Activated T-helper 9 cell treated with anti-CD3 and anti-CD28 coated beads, Interleukin-2, amount 50 U/mL, for 16 hours (primary cell): Measurements from ENCODE around the gene SH3BP5L.
"Not testable (repeated sequence)": the region's sequence is repeated elsewhere in the genome, so short reads cannot be mapped to it uniquely, and the experiment has no call there.

Source experiments
- DNase-seq: peaks from one replicate; pipeline ENCODE4 v3.0.0-alpha.2; 2020; ENCODE audit warnings: low read depth

The SH3BP5L gene

DNA sequence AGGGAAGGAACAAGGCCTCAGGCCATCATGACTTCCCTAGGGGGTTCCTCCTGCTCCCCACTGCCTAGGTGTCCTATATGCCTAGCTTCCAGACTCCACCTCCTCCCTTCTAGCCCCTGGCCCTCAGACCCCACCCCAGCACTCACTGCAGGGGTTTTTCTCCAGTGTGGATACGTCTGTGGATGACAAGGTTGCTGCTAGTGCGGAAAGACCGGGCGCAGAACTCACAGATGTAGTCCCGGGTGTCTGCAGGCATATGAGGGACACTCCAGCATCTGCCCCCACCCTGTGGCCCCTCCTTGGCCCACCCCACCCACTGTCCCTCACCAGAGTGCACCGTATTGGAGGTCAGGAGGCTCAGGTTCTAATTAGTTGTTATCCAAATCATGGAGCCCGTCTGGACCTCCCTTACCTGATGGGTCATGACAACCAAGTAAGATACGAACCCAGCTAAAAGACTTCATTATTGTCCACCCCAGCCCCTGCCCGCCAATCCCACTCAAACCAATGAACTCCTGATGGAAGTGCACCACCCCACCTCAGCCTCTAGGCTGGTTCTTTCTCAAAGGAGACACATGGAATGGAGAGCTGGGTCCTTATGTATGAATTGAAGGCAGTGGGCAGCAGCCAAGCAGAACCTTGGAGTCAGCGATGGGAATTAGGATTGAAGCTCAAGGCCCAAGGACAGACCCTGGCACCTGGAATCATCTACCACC lies 25.0 kb upstream of the SH3BP5L start:
- DNase-seq = no peak

DNA sequence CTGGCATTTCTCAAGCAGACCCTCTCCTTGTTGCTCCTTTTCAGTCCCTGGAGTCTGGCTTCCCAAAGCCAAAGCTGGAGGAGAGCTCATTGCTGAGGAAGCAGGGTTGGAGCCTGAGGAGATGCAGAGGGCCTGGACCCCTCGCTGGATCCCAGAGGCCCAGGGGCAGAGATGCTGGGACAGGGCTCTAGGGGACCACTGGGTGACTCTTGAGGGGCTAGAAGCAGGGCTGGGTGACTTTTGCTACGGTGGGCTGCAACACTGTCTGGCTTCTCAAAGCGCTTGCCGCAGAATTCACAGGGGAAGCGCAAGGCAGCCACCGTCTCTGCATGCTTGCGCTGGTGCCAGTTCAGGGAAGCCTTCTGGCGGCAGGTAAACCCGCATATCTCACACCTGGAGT lies 24.4 kb upstream of the SH3BP5L start:
- no peak for DNase-seq

DNA sequence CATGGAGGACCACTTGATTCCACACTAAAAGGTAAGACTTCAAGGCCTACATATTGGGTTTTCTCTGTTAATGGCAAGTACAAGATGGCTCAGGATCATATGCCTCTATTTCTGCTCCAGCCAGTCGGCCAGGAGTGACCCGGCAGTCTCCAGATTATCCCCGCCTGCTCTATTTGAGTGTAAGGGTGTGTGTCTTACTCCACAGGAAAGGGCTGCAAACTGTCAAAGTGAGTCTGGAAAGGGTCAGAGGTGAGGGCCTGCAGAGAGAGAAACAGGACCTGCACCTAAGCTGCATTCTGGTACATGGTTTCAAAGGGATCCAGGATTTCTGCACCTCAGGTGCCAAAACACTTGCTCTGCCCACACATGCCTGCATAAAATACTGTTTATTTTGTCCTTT lies 23.9 kb upstream of the SH3BP5L start:
- no peak for DNase-seq

DNA sequence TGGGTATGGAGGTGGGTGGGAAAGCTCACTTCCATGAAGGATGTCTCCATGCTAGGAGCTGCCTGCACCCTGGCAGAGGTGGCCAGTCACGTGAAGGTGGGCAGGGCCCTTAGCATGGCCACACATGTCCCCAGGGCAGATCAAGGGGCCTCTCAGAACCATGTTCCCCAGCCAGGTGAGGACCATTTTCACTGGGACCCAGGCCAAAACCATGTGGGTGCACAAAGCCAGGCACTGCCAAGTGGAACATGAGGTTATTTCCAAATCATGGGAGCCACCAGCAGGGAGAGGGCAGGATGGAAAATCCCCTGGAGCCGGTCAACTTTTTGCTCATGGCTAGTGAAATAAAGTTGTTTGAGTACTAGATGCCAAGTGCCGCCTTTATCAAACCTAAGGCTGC lies 23.4 kb upstream of the SH3BP5L start:
- DNase-seq = no peak

DNA sequence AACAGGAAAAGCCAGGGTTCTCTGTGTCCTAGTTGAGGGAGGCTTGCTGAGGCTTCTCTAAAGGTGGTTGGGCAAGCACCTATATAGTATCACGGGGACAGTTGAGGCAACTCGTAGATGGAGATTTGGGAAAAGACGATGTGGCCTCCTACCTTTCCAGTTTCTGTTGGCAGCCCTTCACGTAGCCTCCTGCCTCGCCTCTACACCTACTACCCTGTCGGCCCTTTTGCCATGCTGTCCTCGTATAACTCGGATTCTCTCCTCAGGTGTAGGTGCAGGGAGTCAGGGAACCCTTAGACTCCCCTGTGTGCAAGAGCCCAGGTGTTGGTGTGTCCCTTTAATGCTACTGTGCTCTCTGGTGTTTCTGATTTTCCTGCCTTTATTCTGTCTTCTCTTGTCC lies 22.9 kb upstream of the SH3BP5L start:
- no peak for DNase-seq

DNA sequence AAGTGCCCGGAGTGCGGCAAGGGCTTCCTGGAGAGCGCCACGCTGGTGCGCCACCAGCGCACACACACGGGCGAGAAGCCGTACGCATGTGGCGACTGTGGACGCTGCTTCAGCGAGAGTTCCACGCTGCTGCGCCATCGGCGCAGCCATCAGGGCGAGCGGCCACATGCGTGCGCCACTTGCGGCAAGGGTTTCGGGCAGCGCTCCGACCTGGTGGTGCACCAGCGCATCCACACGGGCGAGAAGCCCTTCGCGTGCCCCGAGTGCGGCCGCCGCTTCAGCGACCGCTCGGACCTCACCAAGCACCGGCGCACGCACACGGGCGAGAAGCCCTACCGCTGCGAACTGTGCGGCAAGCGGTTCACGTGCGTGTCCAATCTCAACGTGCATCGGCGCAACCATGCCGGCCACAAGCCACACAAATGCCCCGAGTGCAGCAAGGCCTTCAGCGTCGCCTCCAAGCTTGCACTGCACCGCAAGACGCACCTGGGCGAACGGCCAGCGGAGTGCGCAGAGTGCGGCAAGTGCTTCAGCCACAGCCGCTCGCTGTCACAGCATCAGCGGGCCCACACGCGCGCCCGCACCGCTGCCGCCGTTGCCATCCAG lies 22.3 kb upstream of the SH3BP5L start:
- no peak for DNase-seq

DNA sequence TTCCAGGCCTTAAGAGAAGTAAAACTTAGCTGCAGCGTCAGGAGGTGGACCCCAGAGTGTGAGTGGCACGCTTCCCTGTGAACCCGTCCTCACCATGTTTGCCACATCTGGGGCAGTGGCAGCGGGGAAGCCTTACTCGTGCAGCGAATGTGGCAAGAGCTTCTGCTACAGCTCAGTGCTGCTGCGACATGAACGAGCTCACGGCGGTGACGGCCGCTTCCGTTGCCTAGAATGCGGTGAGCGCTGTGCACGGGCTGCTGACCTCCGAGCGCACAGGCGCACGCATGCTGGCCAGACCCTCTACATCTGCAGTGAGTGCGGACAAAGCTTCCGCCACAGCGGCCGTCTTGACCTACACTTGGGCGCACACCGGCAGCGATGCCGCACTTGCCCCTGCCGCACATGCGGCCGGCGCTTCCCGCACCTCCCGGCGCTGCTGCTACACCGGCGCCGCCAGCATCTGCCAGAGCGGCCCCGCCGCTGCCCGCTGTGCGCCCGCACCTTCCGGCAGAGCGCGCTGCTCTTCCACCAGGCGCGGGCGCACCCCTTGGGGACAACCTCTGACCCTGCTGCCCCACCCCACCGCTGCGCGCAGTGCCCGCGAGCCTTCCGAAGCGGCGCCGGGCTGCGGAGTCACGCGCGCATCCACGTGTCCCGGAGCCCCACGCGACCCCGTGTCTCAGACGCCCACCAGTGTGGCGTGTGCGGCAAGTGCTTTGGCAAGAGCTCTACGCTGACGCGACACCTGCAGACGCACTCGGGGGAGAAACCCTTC lies 21.7 kb upstream of the SH3BP5L start:
- DNase-seq = no peak

DNA sequence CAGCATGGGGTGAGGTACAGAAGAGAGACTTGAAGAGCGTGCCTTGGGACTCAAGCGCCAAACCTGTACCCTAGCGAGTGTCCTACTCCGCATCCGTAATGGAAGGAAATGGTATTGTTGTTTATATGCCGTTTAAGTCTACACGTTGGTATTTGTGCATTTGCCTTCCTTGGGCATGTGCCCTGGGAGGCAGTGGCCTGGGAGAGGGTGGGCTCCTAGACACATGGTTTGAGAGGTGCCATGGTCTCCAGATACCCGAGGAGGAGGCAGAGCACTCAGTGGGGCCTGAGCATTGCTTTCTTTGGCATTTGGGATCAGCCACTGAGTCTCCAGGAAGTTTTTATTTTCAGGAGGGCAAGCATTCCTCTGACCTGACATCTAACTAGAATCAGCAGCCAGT lies 18.8 kb upstream of the SH3BP5L start:
- DNase-seq = no peak

DNA sequence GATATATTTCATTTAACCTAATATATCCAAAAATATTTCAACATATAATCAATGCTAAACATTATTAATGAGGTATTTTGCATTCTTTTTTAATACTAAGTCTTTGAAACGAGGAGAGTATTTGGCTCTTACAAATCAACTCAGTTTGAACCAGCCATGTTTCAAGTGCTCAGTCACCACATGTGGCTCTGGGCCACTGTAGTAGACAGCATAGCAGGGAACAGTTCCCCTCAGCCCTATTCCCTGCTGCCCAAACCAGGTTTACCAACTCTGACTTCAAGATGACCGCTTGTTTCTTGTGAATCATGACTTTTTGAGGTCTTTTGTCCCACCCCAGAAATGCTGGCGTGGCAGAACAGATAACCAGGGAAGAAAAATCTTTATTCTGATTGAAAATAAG lies 18.0 kb upstream of the SH3BP5L start:
- no peak for DNase-seq

DNA sequence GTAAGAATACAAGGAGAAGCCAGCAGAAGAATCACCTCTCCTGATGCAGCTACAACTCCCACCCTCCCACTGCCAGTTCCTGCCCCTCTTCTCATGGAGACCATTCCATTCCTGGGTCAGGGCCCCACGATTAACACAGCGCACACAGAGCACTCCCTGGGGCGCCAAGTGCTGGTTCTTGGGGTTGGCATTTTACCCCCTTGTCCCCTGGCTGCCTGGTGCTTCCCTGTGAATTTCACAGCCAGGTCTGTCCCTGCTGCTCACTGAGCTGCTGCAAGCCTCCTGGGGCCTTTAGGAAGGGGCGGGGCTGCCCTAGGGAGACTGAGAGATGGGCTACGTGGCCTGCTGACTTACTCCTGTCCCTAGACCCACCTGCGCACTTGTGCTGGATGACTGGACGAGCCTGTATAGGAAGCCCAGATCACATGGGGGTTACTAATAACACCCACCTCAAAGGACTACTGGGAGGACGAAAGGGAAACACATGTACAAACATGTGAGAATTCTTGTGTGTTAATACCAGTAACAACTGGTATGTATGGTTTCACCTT lies 17.1 kb upstream of the SH3BP5L start:
- DNase-seq = no peak

DNA sequence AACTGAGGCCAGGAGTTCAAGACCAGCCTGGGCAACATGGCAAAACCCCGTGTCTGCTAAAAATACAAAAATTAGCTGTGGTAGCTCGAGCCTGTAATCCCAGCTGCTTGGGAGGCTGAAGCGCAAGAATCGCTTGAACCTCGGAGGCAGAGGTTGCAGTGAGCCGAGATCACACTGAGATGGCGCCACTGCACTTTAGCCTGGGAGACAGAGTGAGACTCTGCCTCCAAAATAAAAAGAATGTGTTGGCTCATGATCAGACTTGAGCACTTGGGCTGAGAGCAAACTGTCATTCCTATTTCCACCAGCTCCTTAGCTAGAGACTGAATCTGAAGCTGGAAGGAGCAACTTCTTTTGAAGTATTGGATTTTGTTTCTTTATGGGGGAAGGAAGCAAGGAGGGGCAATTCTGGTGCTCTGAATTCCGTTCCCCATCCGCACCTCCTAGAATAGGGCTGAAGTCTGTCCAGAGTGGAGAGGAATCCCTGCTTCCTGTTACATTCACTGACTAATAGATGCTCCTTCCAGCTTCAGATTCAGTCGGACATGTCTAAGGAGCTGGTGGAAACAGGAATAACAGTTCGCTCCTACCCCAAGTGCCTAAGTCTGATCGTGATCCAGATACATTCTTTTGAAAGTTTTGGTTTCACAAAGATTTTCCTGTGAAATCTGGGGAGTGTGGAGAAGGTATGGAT lies 16.1 kb upstream of the SH3BP5L start:
- no peak for DNase-seq

DNA sequence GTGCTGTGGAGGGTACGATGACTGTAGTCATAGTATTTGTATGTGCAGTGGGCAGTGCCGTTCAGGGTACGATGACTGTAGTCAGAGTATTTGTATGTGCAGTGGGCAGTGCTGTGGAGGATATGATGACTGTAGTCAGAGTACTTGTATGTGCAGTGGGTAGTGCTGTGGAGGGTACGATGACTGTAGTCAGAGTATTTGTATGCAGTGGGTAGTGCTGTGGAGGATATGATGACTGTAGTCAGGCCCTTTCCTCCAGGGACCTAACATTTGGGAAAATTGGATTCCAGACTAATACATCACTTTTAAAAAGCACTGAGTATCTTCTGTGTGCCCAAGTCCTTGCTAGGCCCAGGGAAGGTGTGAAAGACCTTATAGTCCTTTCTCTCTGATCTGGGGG lies 15.2 kb upstream of the SH3BP5L start:
- DNase-seq = no peak

DNA sequence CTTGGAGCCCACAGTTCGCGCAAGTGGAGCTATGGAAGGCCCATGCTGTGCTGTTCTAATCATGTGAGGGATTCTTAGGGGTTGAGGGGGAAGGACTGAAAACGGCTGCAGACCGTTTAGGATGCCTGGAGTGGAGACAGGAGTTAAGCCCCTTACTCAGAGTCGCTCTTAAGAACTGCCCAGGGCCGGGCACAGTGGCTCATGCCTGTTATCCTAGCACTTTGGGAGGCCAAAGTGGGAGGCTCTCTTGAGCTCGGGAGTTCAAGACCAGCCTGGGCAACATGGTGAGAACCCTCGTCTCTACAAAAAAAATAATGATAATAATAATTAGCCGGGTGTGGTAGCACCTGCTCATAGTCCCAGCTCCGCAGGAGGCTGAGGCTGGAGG lies 13.4 kb upstream of the SH3BP5L start:
- DNase-seq = no peak

DNA sequence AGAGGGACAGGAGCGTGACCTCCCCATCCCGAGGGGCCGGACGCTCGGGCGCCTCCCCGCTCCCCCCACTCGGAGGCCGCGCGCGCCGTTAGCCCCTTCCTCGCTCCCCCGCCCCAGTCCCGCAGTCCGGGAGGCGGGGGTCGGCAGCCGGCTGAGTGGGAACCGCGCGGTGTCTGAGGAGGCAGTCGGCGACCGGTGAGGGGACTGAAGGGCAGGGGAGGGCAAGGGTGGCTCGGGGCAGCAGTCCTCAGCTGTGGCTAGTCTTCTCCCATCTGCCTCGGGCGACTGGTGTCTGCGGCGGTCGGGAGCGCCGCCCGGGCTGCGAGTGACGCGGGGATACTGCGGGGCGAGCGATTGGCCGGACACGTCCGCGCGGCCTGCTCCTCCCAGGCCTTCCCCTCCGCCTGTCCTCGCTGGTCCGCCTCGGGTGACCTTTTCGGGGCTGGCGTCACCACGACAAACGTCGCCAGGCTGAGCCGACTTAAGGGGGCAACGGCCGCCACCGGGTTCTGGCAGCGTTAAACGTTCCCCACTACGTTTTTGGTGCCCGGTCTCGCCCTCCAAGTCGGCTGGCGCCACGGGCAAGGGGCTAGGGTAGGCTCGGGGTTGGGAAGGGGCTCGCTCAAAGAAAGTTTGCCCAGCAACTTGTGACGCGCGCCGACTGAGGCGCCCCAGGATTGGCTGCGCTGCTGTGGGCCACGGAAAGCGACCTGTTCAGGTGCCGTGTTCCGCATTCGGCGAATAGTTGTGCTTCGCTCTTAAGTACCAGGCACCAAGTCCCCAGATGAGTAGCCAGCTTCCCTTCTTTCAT lies 12.8 kb upstream of the SH3BP5L start:
- DNase-seq = peak; percentile 74

DNA sequence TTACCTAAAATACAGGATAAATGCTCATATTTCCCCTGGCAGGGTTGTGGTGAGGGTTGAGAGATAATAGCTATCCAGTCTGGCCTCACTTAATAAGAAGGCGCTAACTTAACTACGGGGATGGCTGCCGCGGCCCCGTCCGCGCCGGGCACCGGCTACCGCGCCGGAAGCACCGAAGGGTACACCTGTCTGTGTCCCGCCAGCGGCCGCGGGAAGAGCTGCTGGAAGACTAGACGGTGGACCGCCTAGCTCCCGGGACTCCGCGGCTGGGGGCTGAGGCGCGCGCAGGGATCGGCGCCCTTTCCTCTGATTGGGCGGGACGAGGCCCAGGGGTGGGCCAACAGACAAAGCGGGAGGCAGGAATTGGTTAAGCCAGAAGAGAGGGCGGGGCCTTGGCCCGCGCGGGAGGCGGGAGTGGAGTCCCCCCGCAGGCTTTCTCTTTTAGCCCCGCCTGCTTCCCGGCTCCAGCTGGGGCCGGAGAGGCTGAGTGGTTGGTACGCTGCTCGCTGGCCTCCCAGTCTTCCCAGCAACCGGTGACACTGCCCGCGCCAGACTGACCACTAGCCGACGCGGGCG lies 12.2 kb upstream of the SH3BP5L start, which contains the start of gene ZNF672:
ZNF672 (plus strand) TSS at position 444 of the 576 bp plus-strand sequence. CDS start 9,051 bp downstream, outside the sequence.
- peak; percentile 90 for DNase-seq

DNA sequence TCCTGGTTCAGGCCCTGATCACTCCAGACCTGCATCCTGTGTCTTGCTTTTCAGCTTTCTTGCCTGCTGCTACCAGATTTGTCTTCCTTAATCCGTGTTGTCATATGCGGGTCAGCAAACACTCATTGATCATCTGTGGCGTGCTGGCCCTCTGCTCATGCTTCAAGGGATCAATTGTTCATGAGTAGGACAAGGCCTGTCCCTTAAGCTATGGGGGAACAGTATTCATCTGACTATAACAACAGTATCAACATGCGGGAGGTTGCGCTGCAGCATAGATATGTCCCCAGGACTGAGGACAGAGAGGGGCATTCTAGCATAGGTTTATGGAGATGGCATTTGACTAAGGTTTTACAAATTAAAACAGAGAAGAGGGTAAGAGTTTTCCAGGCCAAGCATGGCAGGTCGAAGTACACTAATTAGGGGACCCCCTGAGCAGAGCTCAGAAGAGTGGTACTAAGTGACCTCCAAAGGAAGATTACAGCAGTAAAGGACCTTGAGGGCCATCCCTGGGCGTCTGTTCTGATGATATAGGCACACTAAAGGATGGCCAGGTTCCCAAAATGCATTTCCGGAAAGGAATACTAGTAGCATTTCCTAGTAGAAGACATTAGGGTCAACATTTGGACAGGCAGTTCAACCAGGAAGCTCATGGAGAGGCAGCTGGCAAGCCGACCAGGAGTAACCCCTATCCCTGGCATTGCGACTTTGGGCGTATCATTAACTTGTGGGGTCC lies 11.5 kb upstream of the SH3BP5L start:
- DNase-seq = no peak

DNA sequence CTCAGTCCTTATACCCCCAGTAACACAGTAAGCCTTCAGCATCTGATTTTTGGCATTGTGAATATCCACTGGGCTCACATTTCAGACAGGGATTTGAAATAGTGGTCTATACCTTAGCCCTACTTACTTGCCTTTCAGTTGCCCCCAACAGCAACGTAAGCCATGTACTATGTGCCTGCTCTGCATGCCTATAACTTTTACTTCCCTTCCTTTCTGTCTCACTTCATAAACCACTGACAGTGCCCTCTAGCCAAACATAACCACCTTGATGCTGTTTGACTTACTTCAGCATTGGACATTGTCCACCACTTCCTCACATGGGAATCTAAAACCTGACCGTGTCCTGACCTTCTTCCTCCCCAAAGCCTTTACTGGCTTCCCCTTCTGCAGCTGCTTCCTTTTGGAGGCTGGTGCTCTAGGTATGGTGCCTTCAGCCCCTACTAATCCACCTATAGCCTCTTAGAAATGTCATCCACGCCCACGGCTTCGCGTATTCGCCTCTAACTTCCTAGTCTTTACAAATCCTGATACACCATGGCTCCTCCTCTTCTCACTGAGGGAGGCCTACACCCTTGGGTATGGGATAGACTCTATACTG lies 8.7 kb upstream of the SH3BP5L start:
- no peak for DNase-seq

DNA sequence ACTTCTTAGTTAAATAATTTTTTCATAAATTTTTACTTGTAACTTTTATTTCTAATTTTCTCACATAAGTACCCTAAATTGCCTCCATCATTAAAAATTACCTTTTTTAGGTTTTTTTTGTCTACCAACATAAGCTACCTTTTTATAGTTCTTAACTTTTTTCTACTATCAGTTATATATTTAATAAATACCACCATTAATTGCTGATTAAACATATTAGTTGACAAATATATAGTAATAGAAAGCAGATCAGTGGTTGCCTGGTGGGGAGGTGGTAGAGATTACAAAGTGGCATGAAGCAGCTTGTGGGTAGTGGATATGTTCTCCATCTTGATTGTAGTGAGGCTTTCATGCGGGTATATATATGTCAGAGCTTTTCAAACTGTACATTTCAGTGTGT lies 6.1 kb upstream of the SH3BP5L start:
- DNase-seq = no peak

DNA sequence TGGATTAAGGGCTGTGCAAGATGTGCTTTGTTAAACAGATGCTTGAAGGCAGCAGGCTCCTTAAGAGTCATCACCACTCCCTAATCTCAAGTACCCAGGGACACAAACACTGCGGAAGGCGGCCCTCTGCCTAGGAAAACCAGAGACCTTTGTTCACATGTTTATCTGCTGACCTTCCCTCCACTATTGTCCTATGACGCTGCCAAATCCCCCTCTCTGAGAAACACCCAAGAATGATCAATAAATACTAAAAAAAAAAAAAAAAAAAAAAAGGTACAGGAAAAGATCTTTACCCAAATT lies 5.0 kb upstream of the SH3BP5L start:
- DNase-seq = not testable (repeated sequence)

DNA sequence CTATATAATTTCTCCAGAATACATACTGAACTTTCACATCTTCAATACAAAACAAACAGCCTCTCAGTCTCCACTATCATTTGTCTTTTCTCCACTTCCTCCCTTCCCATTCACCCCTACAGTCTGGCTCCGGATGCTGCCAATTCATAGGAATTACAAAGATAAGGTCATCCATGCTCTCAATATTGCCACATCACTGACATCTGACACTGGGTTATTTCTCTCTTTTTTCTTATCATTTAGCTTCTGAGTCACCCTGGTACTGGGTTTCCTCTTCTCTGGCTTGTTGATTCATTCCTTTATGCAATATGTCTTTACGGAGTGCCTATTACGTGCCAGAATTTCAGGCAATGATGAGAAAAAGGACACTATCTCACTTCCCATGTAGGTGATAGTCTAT lies 3.1 kb upstream of the SH3BP5L start:
- no peak for DNase-seq
